ENCODE measurements around the gene SLC16A1.

DNA sequence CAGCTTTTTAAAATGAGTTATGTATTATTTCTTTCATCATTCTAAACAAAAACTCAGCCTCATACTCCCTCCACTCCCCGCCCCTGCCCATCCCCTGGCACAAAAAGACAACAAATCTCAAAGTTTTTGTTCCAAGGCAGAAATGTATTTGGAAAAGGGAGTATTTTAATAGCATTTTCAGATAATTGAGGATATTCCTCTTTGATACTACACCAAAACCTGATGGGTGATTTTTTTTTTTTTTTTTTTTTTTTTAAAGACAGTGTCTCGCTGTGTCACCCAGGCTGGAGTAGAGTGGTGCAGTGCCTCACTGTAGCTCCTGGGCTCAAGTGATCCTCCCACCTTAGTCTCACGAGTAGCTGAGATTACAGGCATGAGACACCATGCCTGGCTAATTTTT lies 16.2 kb downstream of the SLC16A1 start:
- TF ChIP-seq, protein P1, sequence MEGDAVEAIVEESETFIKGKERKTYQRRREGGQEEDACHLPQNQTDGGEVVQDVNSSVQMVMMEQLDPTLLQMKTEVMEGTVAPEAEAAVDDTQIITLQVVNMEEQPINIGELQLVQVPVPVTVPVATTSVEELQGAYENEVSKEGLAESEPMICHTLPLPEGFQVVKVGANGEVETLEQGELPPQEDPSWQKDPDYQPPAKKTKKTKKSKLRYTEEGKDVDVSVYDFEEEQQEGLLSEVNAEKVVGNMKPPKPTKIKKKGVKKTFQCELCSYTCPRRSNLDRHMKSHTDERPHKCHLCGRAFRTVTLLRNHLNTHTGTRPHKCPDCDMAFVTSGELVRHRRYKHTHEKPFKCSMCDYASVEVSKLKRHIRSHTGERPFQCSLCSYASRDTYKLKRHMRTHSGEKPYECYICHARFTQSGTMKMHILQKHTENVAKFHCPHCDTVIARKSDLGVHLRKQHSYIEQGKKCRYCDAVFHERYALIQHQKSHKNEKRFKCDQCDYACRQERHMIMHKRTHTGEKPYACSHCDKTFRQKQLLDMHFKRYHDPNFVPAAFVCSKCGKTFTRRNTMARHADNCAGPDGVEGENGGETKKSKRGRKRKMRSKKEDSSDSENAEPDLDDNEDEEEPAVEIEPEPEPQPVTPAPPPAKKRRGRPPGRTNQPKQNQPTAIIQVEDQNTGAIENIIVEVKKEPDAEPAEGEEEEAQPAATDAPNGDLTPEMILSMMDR (conservative IDR thresholded peaks at IDR 0.05; ENCODE audit: low read depth, low read length): no peak
- TF ChIP-seq EZH2phosphoT487 (IDR thresholded peaks at IDR 0.05; ENCODE audit: borderline replicate concordance, low read length): no peak
- no peak for TF ChIP-seq EZH2 (IDR thresholded peaks at IDR 0.05; ENCODE audit: low read length, unreplicated experiment)
